ENCODE measurements around the gene YRDC.
"Not testable (repeated sequence)": the region's sequence is repeated elsewhere in the genome, so short reads cannot be mapped to it uniquely, and the experiment has no call there.

Gene YRDC

DNA sequence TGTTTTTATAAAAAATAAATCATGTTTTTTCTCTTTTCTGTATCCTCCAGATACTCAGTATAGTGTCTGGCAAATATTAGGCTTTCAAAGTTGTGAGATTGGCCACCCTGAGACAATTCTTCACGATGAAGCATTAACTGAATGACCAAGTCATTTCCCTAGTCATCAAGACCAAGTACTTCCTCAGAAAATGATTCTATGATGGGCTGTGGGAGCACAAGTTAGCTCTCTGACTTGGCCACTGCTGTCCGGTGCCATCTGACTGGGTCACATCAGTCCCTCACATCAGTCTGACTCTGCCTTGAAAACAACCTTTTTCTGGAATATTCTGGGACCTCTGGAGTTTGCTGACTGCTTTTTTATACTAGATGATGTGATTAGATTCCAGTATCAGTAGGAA lies 13.5 kb upstream of the YRDC start:
- DNase-seq (ENCODE audit: low read depth): no peak

DNA sequence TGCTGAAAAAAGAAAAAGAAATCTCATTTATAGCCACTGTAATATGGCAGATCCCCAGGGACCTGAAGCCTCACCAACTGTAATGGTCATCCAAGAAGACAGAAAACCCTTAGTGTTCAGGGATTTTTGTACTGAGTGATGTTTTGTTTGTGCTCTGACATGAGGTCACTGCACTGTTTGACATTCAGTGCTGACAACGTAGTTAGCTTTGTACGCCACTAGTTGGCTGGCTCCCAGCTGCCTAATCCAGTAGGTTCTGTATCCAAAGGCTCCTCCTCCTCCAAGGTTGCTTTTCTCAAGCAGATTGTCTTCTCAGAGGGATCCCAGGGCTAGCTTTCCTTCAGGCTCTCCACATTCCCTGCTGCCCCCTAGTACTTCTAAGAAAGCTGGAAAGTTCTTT lies 9.5 kb upstream of the YRDC start:
- DNase-seq (ENCODE audit: low read depth): no peak

DNA sequence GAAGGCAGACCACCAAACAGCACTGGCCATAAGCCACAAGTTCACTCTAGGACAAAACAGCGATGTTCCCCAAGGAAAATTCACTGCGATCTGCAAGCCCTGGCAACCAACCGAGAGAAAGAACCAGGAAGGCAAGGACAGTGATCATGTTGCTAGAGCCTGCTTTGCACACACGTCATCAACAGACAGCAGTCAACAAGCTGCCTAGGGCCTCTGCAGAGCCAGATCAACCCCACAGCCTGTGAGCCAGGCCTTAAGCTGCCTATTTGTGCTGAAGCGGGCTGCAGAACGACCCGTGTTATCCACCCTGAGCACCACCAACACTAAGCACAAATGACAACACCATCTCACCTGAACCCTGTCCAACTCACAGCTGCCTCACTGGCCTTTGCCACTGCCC lies 6.2 kb upstream of the YRDC start:
- DNase-seq (ENCODE audit: low read depth): no peak

DNA sequence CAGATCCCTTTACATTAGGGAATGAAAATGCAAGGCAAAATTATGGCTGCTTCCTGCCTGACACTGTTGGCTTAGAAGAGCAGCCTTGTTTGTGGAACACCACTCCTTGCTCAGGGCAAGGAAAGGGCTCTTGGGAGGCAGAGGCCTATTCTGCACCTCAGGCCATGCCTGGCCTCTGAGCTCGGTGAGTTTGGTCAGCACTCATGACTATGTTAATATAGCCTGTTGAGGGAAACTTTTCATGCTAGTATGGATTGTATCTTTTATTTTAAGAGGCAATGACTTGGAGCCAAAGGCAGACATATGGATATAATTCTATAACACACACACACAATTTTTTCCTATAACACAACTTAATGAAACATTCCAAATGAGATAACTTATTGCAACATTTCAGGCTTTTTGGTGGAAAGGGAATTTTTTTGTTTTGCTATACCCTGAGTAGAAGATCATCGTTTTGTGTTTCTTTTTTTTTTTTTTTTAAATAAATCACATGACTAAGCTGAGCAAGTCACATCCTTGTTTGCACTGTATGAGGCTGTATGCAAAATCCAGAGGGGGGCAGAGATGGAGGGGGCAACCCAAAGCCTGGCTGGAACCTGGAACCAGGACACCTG lies 5.6 kb upstream of the YRDC start:
- DNase-seq (ENCODE audit: low read depth): no peak

DNA sequence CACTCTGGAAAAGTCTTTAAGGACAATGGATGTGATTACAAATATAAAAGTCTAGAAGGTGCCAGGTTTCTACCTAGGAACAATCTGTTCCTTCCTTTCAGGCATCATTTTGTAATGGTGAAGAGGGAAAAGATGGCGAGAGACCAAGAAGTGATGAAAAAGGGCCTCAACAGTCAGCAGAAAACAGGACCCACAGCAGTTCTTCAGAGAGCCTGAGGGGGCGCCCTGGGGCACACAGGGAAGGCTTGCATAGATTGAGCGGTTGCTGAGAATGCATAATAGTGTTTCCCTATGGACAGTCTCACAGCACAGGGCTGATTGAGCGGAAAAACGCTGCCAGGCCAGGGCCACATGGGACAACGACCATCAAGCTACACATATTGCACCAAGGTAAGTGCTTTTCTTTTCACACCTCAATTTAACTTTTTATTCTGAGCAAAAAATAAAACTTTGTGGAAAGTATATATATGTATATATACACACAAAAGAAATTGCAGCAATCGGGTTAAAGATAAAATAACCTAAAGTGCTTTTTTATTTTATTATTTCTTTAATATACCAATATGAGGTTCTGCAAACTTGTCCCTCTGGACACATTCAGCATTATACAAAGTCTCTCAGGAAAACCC lies 3.1 kb upstream of the YRDC start:
- peak; percentile 60 for DNase-seq (ENCODE audit: low read depth)

DNA sequence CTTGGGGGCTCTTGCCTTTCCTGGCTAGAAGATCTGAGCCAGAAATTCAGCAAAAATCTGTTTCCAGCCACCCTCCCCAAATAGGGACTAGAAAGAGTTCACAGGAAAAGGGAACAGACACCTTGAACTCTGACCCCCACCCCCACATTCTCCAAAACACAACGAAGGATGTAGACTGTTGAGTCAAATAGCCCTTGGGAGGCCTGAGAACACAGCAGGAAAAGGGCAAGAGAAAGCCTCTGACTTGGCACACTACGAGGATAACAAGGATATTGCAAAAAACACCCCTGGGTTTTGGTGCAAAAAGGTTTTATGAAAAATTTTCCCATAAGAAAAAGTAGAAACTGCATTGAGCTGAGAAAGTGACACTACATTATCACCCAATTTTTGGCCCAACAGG lies 1.9 kb upstream of the YRDC start:
- DNase-seq (ENCODE audit: low read depth): no peak

DNA sequence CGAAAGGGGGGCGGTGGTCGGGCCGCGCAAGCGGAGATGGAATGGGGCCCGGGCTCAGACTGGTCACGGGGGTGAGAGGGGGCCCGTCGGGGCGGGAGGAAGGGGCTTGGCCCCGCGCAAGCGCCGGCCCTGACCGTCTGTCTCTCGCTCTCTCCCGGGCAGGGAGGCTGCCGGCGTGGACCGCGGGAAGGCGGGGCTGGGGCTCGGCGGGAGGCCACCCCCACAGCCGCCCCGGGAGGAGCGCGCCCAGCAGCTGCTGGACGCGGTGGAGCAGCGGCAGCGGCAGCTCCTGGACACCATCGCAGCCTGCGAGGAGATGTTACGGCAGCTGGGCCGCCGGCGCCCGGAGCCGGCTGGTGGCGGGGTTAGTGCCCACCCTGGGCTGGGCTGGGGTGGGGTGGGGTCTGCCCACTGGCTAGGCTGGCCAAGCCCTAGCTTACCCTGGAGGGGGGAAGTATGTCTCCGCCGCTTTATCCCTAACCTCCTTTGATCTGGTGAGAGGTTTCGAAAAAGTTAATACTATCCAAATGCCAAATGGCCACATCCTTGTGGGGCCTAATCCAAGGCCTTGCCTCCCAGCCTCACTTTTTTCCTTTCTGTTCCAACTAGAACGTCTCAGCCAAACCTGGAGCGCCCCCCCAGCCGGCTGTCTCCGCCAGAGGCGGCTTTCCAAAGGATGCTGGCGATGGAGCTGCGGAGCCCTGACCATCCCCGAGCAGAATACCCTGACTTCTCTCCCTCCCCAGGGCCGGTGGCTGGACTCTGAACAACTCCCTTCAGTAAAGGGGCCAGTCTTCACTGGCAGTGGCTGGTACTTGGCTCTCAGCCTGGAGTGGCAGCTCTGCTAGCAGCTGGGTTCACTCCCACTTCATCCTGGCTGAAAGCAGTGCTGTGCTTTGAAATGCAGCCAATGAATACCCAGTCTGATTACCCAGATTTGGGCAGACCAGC lies 636 bp upstream of the YRDC start:
- DNase-seq (ENCODE audit: low read depth): peak; percentile 47

DNA sequence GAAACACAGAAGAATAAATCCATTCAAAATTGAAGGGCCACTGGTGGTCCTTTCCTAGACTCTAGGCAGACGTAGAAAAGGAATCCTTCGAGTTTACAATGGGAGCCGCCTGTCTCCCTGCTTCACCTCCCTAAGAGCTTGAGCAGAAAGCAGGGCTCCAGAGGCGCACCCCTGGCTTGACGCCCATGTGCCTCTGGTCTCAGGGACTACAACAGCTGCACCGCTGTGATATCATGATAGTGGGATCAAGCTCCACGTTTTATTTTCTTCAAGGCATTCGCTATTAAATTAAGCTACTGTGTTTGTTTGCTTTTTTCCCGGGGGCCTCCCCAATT lies 821 bp downstream of the YRDC start:
- DNase-seq (ENCODE audit: low read depth): no peak

DNA sequence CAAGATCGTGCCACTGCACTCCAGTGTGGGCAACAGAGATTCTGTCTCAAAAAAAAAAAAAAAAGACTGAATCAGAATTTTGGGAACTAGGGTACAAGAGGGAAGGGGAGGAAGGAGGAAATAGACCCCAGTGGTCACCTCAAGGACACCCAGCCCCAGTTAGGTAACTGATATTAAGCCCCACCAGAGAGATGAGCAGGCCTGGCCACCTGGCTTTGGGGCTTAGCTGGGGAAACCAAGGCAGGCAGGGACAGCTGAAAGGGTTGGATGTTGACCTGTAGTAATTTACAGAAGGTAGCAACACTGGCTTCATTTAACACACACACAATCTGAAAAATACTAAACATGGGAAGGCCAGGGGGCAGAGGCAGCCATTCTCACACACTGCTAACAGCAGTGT lies 5.6 kb downstream of the YRDC start:
- no peak for DNase-seq (ENCODE audit: low read depth)

DNA sequence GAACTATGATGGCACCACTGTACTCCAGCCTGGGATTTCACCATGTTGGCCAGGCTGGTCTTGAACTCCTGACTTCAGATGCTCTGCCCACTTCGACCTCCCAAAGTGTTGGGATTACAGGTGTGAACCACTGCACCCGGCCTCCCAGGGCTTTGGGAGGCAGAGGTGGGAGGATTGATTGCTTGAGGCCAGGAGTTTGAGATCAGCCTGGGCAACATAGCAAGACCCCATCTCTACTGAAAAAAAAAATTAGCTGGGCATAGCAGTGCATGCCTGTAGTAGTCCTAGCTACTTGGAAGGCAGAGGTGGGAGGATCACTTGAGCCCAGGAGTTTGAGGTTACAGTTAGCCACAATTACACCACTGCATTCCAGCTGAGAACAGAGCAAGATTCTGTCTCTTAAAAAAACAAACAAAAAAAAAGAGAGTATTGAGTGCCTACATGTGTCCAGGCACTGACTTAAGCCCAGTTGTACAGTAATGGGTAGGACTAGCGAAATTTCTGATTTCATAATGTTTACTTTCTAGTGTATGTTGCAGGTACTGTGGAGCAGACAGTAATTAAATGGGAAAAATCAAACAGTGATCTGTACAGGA lies 10.2 kb downstream of the YRDC start:
- no peak for DNase-seq (ENCODE audit: low read depth)

DNA sequence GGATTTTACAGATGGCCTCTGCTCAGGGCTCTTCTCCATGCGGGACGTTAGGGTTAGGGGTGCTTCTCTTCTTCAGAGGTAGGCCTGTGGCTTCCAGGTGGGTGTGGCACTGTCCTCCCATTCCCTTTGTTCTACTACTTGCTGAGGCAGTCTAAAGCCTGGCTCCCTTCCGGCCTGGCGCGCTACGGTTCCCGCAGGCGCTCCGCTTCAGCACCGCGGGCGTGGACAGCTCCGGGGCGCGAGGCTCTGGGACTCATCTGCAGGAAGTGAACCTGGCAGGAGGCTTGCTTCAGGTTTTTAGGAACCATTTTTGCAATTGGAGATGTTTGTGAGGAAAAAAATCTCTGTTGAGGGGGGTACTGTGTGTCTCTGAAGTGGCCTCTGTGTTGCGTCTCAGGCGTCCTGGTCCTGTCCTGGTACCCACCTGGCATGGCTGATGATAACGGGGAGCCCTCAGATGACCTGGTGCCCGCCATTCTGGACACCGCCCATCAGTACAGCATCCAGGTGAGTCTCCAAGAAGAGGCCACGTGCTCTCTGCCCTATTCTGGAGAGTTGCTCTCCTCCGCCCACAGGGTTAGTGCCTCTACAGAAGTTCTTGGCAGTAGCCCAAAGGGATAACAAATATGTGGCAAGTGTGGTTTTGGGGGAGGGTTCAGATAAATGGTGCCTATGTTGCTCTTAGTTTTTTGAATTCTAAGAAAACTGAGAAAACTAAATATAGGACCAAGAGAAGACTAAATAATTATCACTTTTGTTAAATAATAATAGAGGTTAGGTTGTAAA lies 12.5 kb downstream of the YRDC start:
- DNase-seq (ENCODE audit: low read depth): peak; percentile 37

DNA sequence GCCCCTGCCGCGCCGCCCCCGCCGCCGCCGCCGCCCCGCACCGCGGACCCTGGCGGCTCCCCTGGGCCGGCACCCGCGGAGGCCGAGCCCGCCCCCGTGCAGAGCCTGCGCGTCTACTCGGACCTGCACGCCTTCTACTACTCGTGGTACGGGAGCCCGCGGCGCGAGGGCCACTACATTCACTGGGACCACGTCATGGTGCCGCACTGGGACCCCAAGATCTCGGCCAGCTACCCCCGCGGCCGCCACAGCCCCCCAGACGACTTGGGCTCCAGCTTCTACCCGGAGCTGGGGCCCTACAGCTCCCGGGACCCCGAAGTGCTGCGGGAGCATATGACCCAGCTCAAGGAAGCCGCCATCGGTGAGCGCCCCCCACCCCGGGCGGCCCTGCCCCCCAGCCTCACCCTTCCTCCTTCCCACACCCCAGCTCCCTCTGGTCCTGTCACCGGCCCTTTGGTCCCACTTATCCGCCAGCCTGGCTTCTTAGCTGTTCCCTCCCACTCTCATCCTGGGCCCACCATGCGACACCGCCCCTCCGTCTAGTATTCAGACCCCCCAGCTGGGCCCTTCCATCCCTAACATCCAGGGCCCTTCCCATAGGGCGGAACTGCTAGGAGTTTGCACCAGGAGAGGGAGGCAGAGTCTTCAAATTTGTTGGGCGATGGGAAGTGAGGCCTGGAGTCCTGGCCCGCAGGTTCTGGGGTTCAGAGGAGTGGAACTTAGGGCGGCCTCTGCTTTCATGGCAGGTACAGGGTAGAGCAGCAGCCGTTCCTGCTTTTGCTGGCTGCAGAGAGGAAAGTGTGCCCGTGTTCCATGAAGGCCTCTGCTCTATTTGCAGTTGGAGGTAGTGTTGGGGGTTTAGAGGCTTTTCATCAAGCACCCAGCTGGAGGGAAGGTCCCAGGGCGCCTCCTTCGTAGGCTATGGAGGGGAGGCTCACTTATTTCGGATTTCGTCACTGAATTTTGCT lies 13.4 kb downstream of the YRDC start:
- DNase-seq (ENCODE audit: low read depth): no peak

DNA sequence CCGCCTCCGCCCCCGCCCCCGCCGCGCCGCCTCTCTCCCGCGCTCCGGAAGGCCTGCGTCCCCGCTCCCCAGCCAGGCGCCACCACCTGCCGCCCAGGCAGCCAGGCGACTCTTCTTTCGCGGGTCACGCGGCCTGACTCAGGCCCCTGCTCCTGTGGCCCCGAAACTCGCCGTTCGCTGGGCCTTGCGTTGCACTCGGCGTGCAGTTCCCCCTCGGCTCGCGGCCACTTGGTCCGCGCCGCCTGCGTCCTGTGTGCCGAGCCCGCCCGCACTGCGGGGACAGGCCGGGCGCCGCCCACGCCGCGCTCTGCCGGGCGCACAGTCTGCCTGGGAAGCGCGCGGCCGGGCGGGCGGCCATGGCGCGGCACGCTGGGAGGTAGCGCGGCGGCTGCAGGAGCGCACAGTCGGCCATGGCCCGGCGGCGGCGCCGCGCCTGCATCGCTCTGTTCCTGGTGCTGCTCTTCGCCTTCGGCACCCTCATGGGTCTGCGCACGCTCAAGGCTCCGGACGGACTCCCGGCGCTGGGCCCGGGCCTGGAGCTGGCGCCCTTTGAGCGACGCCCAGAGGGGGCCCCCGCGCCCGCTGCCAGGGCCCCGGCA lies 14.1 kb downstream of the YRDC start, which contains the start of gene MANEAL:
MANEAL (plus strand) TSS at position 75 of the 599 bp plus-strand sequence; CDS start at position 411, 336 bp downstream.
- DNase-seq (ENCODE audit: low read depth): peak; percentile 51

DNA sequence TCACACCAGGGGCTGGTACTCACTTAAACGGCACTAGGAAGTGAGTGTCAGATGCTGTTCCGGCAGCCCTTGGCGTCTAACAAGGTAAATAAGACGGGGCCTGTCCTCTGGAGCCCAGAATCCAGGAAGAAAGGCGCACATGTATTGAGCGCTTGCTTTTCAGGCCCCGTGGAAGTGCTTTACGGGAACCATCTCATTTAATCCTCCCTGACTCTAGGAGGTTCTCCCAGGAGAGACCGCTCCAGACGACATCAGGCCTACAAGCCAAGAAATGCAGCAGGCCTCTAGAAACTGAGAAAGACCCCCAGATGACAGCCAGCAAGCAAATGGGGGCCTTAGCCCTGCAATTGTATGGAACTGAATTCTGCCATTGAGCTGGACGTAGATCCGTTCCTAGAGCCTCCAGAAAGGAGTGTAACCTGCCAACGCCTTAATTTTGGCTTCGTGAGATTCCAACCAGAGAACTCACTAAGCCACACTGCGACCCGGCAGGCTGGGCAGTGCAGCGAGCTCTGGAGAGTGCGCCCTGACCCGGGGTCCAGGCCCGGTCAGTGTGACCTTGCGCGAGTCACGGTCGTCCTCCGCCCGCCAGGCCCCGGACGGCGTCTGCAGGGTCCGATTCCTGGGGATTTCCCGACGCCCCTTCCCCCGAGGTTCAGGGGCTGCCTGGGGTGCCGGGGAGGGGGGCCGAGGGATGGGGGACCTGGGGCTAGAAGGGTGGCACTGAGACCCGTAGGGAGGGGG lies 14.9 kb downstream of the YRDC start:
- DNase-seq (ENCODE audit: low read depth): no peak

DNA sequence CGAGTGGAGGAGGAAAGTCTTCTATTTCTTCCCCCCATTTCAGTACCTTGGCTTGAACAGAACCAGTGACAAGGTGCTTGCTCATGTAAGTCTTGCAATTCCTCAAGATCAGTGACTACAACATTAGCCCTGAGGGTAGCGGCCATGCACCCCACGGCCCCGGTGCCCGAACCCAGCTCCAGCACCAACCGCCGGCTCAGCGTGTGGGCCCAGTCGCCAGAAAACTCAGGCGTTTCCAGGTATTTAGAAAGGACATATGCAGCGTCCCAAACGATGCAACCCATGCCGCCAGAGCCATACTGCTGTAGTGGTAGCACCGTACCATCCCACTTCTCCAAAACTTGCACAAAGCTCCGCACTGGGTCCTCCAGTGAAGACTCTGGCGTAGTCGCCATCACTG lies 25.5 kb downstream of the YRDC start:
- DNase-seq (ENCODE audit: low read depth): no peak

DNA sequence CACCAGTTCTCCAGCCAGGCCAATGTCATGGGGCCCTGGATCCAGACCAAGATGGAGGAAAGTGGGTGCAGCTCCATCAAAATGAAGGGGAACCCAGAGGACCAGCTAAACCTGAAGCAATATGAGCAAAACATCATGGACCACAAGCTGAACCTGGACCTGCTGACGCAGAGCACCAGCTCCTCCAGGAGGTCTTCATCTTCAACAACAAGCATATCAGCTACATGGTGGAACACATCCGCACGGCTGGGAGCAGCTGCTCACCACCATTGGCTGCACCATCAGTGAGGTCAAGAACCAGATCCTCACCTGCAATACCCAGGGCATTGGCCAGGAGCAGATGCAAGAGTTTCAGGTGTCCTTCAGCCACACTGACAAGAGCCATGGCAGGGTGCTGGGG lies 29.4 kb downstream of the YRDC start:
- no peak for DNase-seq (ENCODE audit: low read depth)

DNA sequence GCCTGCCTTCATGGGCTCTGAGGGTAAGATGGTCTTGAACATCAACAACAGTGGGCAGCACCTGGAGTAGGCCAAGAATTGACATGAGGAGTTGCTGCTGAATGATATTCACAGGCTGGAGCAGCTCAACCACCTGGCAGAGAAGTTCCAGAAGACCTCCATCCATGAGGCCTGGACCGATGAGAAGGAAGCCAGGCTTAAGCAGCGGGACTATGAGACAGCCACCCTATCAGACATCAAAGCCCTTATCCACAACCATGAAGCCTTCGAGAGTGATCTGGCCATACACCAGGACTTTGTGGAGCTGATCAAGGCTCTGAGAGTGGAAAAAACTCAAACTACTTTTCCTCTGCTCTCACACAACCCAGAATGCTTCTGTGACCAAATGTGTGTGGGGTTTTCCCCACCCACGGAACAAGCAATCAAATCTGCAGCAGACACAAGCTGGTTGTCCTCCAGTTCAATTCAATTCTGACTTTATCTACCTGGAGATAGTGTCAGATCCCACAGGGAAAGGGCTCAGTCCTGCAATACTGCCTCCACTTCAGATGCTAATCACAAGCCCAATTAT lies 31.0 kb downstream of the YRDC start:
- no peak for DNase-seq (ENCODE audit: low read depth)

DNA sequence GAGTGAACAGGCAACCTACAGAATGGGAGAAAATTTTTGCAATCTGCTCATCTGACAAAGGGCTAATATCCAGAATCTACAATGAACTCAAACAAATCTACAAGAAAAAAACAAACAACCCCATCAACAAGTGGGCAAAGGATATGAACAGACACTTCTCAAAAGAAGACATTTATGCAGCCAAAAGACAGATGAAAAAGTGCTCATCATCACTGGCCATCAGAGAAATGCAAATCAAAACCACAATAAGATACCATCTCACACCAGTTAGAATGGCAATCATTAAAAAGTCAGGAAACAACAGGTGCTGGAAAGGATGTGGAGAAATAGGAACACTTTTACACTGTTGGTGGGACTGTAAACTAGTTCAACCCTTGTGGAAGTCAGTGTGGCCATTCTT lies 36.6 kb downstream of the YRDC start:
- not testable (repeated sequence) for DNase-seq (ENCODE audit: low read depth)

DNA sequence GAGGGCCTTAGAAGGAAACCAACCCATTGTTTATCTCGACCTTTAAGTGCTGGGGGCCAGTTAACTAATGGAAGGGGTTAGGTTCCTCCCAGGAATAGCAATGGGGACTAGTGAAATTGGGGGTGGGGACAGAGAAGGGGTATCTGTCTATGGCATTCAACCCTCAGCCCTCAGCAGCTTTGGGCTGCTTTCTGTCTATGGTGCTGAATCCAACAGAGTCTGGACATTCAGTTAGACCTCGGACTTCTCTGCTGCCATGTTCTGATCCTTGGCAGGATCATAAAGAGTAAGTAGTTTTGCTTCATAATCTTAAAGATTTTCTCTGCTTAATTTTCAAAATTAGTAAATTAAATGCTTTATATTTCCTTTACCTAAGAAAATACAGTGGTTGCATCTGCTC lies 40.5 kb downstream of the YRDC start:
- no peak for DNase-seq (ENCODE audit: low read depth)
